ENCODE measurements around the gene CLBA1.
"Not testable (repeated sequence)": the region's sequence is repeated elsewhere in the genome, so short reads cannot be mapped to it uniquely, and the experiment has no call there.

Gene CLBA1

GRCh38 chr14:104944016-104944308 is 41.6 kb upstream of the CLBA1 start:
- not testable (repeated sequence) for H4K91ac ChIP-seq (ENCODE audit: low read length); H3K9me3 ChIP-seq (ENCODE audit: control insufficient read depth, low read length); H3K4me2 ChIP-seq (ENCODE audit: low read length, poor library complexity, severe bottlenecking); H3K4me1 ChIP-seq (ENCODE audit: control insufficient read depth, insufficient read depth, low read depth, low read length); H3K14ac ChIP-seq (ENCODE audit: low read length in 2 of 2); H2BK15ac ChIP-seq (ENCODE audit: low read depth, poor library complexity, severe bottlenecking); DNase-seq; H3K27me3 ChIP-seq (ENCODE audit: control insufficient read depth in 1 of 2, insufficient read depth in 1 of 2, low read length in 2 of 2); H2AK5ac ChIP-seq (ENCODE audit: low read length, severe bottlenecking); H3K23ac ChIP-seq (ENCODE audit: low read length in 2 of 2); H2BK120ac ChIP-seq (ENCODE audit: low read depth, low read length); H3K79me1 ChIP-seq (replicated peaks; ENCODE audit: low read length, poor library complexity, severe bottlenecking); H2BK5ac ChIP-seq (ENCODE audit: low read depth, low read length, poor library complexity, severe bottlenecking); H3K4ac ChIP-seq (ENCODE audit: low read depth in 1 of 2, low read length in 2 of 2); H3K4me3 ChIP-seq (ENCODE audit: insufficient read depth in 1 of 2, low read depth in 1 of 2, low read length in 2 of 2); H3K9ac ChIP-seq (ENCODE audit: low read length); H2AFZ ChIP-seq (ENCODE audit: low read depth, low read length); H4K8ac ChIP-seq (ENCODE audit: low read length); H2BK12ac ChIP-seq (ENCODE audit: low read length in 2 of 2); H3K18ac ChIP-seq (ENCODE audit: low read depth in 1 of 2, low read length in 2 of 2); H3K27ac ChIP-seq (ENCODE audit: low read length, poor library complexity, severe bottlenecking)
- 80% methylated on average over 6 of the region's 6 CpGs for WGBS
- peaks cover 75 to 82% of the 10 kb centered on the region in 2 experiments for H3K36me3 ChIP-seq (ENCODE audit: control insufficient read depth in 1 of 2, insufficient read depth in 2 of 2, low read depth in 1 of 2, low read length in 2 of 2)

- H3K4ac ChIP-seq (ENCODE audit: low read depth in 1 of 2, low read length in 2 of 2); H3K23ac ChIP-seq (ENCODE audit: low read length in 2 of 2); H3K18ac ChIP-seq (ENCODE audit: low read depth in 1 of 2, low read length in 2 of 2); H2AFZ ChIP-seq (ENCODE audit: low read depth, low read length); H2BK5ac ChIP-seq (ENCODE audit: low read depth, low read length, poor library complexity, severe bottlenecking); H2BK120ac ChIP-seq (ENCODE audit: low read depth, low read length); H2BK12ac ChIP-seq (ENCODE audit: low read length in 2 of 2); H3K9ac ChIP-seq (ENCODE audit: low read length); H3K9me3 ChIP-seq (ENCODE audit: control insufficient read depth, low read length); H3K4me2 ChIP-seq (ENCODE audit: low read length, poor library complexity, severe bottlenecking); H3K4me3 ChIP-seq (ENCODE audit: insufficient read depth in 1 of 2, low read depth in 1 of 2, low read length in 2 of 2); H3K14ac ChIP-seq (ENCODE audit: low read length in 2 of 2); DNase-seq; H2BK15ac ChIP-seq (ENCODE audit: low read depth, poor library complexity, severe bottlenecking); H3K27ac ChIP-seq (ENCODE audit: low read length, poor library complexity, severe bottlenecking); H2AK5ac ChIP-seq (ENCODE audit: low read length, severe bottlenecking); H3K79me1 ChIP-seq (replicated peaks; ENCODE audit: low read length, poor library complexity, severe bottlenecking); H3K27me3 ChIP-seq (ENCODE audit: control insufficient read depth in 1 of 2, insufficient read depth in 1 of 2, low read length in 2 of 2); H4K8ac ChIP-seq (ENCODE audit: low read length); H4K91ac ChIP-seq (ENCODE audit: low read length); H3K4me1 ChIP-seq (ENCODE audit: control insufficient read depth, insufficient read depth, low read depth, low read length): not testable (repeated sequence)
- H3K36me3 ChIP-seq (ENCODE audit: control insufficient read depth in 1 of 2, insufficient read depth in 2 of 2, low read depth in 1 of 2, low read length in 2 of 2): peaks cover 73 to 82% of the 10 kb centered on the region in 2 experiments
- WGBS: 93% methylated on average over 29 of the region's 29 CpGs
These were observed 41.0 kb upstream of the CLBA1 start for GRCh38 chr14:104944436-104945205.

GRCh38 chr14:104945266-104945665 is 40.3 kb upstream of the CLBA1 start:
- not testable (repeated sequence) for DNase-seq; H3K27ac ChIP-seq (ENCODE audit: low read length, poor library complexity, severe bottlenecking); H3K4ac ChIP-seq (ENCODE audit: low read depth in 1 of 2, low read length in 2 of 2); H2BK12ac ChIP-seq (ENCODE audit: low read length in 2 of 2); H3K18ac ChIP-seq (ENCODE audit: low read depth in 1 of 2, low read length in 2 of 2); H3K27me3 ChIP-seq (ENCODE audit: control insufficient read depth in 1 of 2, insufficient read depth in 1 of 2, low read length in 2 of 2); H3K4me3 ChIP-seq (ENCODE audit: insufficient read depth in 1 of 2, low read depth in 1 of 2, low read length in 2 of 2); H3K9ac ChIP-seq (ENCODE audit: low read length); H3K23ac ChIP-seq (ENCODE audit: low read length in 2 of 2); H4K91ac ChIP-seq (ENCODE audit: low read length); H3K4me2 ChIP-seq (ENCODE audit: low read length, poor library complexity, severe bottlenecking); H2AFZ ChIP-seq (ENCODE audit: low read depth, low read length); H3K14ac ChIP-seq (ENCODE audit: low read length in 2 of 2); H2BK15ac ChIP-seq (ENCODE audit: low read depth, poor library complexity, severe bottlenecking); H3K79me1 ChIP-seq (replicated peaks; ENCODE audit: low read length, poor library complexity, severe bottlenecking); H3K4me1 ChIP-seq (ENCODE audit: control insufficient read depth, insufficient read depth, low read depth, low read length); H2BK5ac ChIP-seq (ENCODE audit: low read depth, low read length, poor library complexity, severe bottlenecking); H2AK5ac ChIP-seq (ENCODE audit: low read length, severe bottlenecking); H4K8ac ChIP-seq (ENCODE audit: low read length); H3K9me3 ChIP-seq (ENCODE audit: control insufficient read depth, low read length); H2BK120ac ChIP-seq (ENCODE audit: low read depth, low read length)
- WGBS: 87% methylated on average over 15 of the region's 20 CpGs
- H3K36me3 ChIP-seq (ENCODE audit: control insufficient read depth in 1 of 2, insufficient read depth in 2 of 2, low read depth in 1 of 2, low read length in 2 of 2): peaks cover 72 to 82% of the 10 kb centered on the region in 2 experiments

- H2BK120ac ChIP-seq (ENCODE audit: low read depth, low read length); H2BK5ac ChIP-seq (ENCODE audit: low read depth, low read length, poor library complexity, severe bottlenecking); H3K4me1 ChIP-seq (ENCODE audit: control insufficient read depth, insufficient read depth, low read depth, low read length); H3K4me3 ChIP-seq (ENCODE audit: insufficient read depth in 1 of 2, low read depth in 1 of 2, low read length in 2 of 2); H3K23ac ChIP-seq (ENCODE audit: low read length in 2 of 2); H3K14ac ChIP-seq (ENCODE audit: low read length in 2 of 2); H3K18ac ChIP-seq (ENCODE audit: low read depth in 1 of 2, low read length in 2 of 2); H4K8ac ChIP-seq (ENCODE audit: low read length); H3K27me3 ChIP-seq (ENCODE audit: control insufficient read depth in 1 of 2, insufficient read depth in 1 of 2, low read length in 2 of 2); H2BK15ac ChIP-seq (ENCODE audit: low read depth, poor library complexity, severe bottlenecking); DNase-seq; H2AFZ ChIP-seq (ENCODE audit: low read depth, low read length); H3K27ac ChIP-seq (ENCODE audit: low read length, poor library complexity, severe bottlenecking); H2BK12ac ChIP-seq (ENCODE audit: low read length in 2 of 2); H3K4ac ChIP-seq (ENCODE audit: low read depth in 1 of 2, low read length in 2 of 2); H4K91ac ChIP-seq (ENCODE audit: low read length); H2AK5ac ChIP-seq (ENCODE audit: low read length, severe bottlenecking); H3K79me1 ChIP-seq (replicated peaks; ENCODE audit: low read length, poor library complexity, severe bottlenecking); H3K9ac ChIP-seq (ENCODE audit: low read length); H3K4me2 ChIP-seq (ENCODE audit: low read length, poor library complexity, severe bottlenecking); H3K9me3 ChIP-seq (ENCODE audit: control insufficient read depth, low read length): not testable (repeated sequence)
- peaks cover 66 to 78% of the 10 kb centered on the region in 2 experiments for H3K36me3 ChIP-seq (ENCODE audit: control insufficient read depth in 1 of 2, insufficient read depth in 2 of 2, low read depth in 1 of 2, low read length in 2 of 2)
- 96% methylated on average over 32 of the region's 43 CpGs for WGBS
These were observed 39.3 kb upstream of the CLBA1 start for GRCh38 chr14:104945986-104946965.
